ENCODE data around the gene NDOR1.
"Not testable (repeated sequence)": the region's sequence is repeated elsewhere in the genome, so short reads cannot be mapped to it uniquely, and the experiment has no call there.

Gene NDOR1

DNA sequence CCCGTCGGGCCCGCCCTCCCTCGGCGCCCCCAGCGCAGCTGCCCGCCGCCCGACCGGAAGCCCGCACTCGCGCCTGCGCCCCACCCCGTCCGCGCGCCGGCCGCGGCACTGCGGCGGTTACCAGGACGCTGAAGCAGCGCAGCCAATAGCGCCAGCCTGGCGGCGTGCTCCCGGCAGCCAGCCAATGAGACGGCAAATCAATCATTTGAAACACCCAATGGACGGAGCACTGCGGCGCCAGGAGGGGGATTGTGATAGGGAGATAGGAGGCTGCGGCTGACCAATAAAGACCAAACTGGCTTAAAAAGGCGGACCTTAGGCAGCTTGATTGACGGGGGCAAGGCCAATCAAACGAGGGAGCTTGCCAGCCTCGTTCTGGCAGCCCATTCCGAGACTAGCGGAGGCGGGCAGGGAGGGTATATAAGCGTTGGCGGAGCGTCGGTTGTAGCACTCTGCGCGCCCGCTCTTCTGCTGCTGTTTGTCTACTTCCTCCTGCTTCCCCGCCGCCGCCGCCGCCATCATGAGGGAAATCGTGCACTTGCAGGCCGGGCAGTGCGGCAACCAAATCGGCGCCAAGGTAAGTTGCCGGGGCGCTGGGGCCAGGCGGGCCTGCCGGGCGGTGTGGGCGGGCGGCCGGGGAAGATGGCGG, 35.5 kb downstream of the NDOR1 start, which contains the start of gene TUBB4B:
Gene TUBB4B (plus strand): TSS at position 447 of the 649 bp plus-strand sequence. CDS start 74 bp downstream, at position 521.
- TF ChIP-seq REST (IDR thresholded peaks at IDR 0.05; ENCODE audit: insufficient replicate concordance, low read depth) (peak; percentile 83), POLR2AphosphoS5 (IDR thresholded peaks at IDR 0.05; ENCODE audit: low read depth) (peak; percentile 100), CTCF (IDR thresholded peaks at IDR 0.05; ENCODE audit: insufficient read depth, low read length) (no peak), SPI1 (IDR thresholded peaks at IDR 0.05; ENCODE audit: borderline replicate concordance, low read depth) (no peak), GABPA (IDR thresholded peaks at IDR 0.05; ENCODE audit: low read depth) (0 out of 2 replicates have a peak, but pooled peaks have one; percentile 14)
- DNase-seq (ENCODE audit: low read depth in 1 of 2, low spot score in 1 of 2), result peak; percentile 100
- Histone ChIP-seq H3K27me3 (ENCODE audit: insufficient read depth, poor library complexity, severe bottlenecking) (peaks cover under 1% of the 10 kb centered on the region), H3K27ac (replicated peaks) (peak within 1 kb of the TSS; percentile 98), H3K4me3 (replicated peaks; ENCODE audit: insufficient read depth, low read length) (peak within 1 kb of the TSS; percentile 97)

- Histone ChIP-seq H3K27ac (replicated peaks) (peak overlapping the region; percentile 79), H3K27me3 (ENCODE audit: insufficient read depth, poor library complexity, severe bottlenecking) (no peaks in the 10 kb centered on the region), H3K4me3 (replicated peaks; ENCODE audit: insufficient read depth, low read length) (peak overlapping the region; percentile 97)
- TF ChIP-seq POLR2AphosphoS5 (IDR thresholded peaks at IDR 0.05; ENCODE audit: low read depth) (no peak), CTCF (IDR thresholded peaks at IDR 0.05; ENCODE audit: insufficient read depth, low read length) (no peak), SPI1 (IDR thresholded peaks at IDR 0.05; ENCODE audit: borderline replicate concordance, low read depth) (no peak), GABPA (IDR thresholded peaks at IDR 0.05; ENCODE audit: low read depth) (no peak), REST (IDR thresholded peaks at IDR 0.05; ENCODE audit: insufficient replicate concordance, low read depth) (no peak)
- DNase-seq (ENCODE audit: low read depth in 1 of 2, low spot score in 1 of 2), result no peak
Measured at GRCh38 chr9:137241490-137242268, 36.2 kb downstream of the NDOR1 start.

DNA sequence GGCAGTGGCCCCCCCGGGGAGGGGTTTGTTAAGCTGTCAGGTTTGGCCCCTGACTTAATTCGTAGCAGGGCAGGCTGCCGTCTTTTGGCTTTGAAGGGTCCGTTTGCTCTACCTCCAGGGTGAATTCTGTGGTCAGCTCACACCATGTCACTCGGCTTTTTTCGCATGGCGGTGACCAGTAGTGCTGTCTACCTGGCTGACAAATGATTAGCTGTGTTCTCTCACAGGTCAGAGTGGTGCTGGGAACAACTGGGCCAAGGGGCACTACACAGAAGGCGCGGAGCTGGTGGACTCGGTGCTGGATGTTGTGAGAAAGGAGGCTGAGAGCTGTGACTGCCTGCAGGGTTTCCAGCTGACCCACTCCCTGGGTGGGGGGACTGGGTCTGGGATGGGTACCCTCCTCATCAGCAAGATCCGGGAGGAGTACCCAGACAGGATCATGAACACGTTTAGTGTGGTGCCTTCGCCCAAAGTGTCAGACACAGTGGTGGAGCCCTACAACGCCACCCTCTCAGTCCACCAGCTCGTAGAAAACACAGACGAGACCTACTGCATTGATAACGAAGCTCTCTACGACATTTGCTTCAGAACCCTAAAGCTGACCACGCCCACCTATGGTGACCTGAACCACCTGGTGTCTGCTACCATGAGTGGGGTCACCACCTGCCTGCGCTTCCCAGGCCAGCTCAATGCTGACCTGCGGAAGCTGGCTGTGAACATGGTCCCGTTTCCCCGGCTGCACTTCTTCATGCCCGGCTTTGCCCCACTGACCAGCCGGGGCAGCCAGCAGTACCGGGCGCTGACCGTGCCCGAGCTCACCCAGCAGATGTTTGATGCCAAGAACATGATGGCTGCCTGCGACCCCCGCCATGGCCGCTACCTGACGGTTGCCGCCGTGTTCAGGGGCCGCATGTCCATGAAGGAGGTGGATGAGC, 37.0 kb downstream of the NDOR1 start:
- peak overlapping the region; percentile 65 for H3K27ac ChIP-seq (replicated peaks)
- no peaks in the 10 kb centered on the region for H3K27me3 ChIP-seq (ENCODE audit: insufficient read depth, poor library complexity, severe bottlenecking)
- no peak for DNase-seq (ENCODE audit: low read depth in 1 of 2, low spot score in 1 of 2)
- peak overlapping the region; percentile 97 for H3K4me3 ChIP-seq (replicated peaks; ENCODE audit: insufficient read depth, low read length)
- TF ChIP-seq REST (IDR thresholded peaks at IDR 0.05; ENCODE audit: insufficient replicate concordance, low read depth) (no peak), POLR2AphosphoS5 (IDR thresholded peaks at IDR 0.05; ENCODE audit: low read depth) (no peak; the same call in 1 of the 2 replicates)

DNA sequence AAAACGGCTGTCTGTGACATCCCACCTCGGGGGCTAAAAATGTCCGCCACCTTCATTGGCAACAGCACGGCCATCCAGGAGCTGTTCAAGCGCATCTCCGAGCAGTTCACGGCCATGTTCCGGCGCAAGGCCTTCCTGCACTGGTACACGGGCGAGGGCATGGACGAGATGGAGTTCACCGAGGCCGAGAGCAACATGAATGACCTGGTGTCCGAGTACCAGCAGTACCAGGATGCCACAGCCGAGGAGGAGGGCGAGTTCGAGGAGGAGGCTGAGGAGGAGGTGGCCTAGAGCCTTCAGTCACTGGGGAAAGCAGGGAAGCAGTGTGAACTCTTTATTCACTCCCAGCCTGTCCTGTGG, 37.7 kb downstream of the NDOR1 start:
- H3K4me3 ChIP-seq (replicated peaks; ENCODE audit: insufficient read depth, low read length); H3K27ac ChIP-seq (replicated peaks); DNase-seq (ENCODE audit: low read depth in 1 of 2, low spot score in 1 of 2); H3K27me3 ChIP-seq (ENCODE audit: insufficient read depth, poor library complexity, severe bottlenecking): not testable (repeated sequence)

Data from HL-60 (cell line).